Body of pancreas (tissue), 4 donors: Measurements from ENCODE around the gene FAM120AOS.

Experiments
- CTCF ChIP-seq, 7 experiments: fragments of 450-650 bp in 4 of 7; fragments of 200-600 bp in 3 of 7; sonication (generic) in 3 of 7; IDR thresholded peaks; one replicate each; pipeline ENCODE4 v1.5.1; 2016 to 2019; ENCODE audit warnings: antibody characterized with exemption in 7 of 7
- POLR2A ChIP-seq, 3 donors: fragments of 450-650 bp; IDR thresholded peaks; one replicate each; pipeline ENCODE4 v1.6.1; 2016; ENCODE audit warnings: antibody characterized with exemption in 3 of 3, mild to moderate bottlenecking in 2 of 3

GRCh38 chr9:93460689-93461413 is 7.5 kb upstream of the FAM120AOS start:
- TF ChIP-seq POLR2A (IDR thresholded peaks at IDR 0.05) (no peak), CTCF (IDR thresholded peaks at IDR 0.05) (no peak)
